ENCODE results near the gene PHLDB3.
A peak's percentile ranks its signal among the peaks of the same experiment; 100 is the strongest.
"Not testable (repeated sequence)": the region's sequence is repeated elsewhere in the genome, so short reads cannot be mapped to it uniquely, and the experiment has no call there.

PHLDB3 gene

DNA sequence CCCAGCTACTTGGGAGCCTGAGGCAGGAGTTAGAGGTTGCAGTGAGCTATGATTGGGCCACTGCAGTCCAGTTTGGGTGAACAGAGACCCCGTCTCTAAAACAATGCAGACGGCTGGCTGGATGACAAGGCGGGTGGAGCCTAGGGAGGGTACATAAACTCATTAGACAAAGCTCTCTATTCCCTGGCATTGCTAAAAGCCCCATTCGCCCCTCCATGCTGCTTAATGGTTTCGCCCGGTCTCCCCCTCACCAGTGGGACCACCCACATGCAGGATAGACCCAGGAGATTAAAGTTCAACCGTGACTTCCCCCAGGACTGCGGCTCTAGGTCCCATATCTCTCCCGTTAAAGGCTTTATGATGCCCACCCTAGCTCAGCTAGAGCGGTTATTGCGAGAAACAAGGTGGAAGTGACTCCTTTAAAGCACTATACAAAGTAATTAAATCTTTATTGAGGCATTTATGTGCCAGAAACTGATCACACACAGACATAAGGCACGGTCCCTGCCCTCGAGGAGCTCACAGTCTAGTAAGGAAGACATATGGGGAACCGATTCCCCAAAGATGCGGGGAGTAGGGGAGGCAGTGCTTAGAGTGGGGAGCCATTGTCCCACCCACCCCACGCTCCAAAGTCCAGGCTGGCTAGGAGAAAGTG lies 44.1 kb downstream of the PHLDB3 start:
- Mint-ChIP-seq H3K4me1 (peaks cover 38% of the 10 kb centered on the region), H3K27ac (peak overlapping the region; percentile 52), H3K36me3 (no peaks in the 10 kb centered on the region), H3K9me3 (no peaks in the 10 kb centered on the region), H3K4me3 (no peak overlapping the region), H3K27me3 (peaks cover 4% of the 10 kb centered on the region)
- no peak for ATAC-seq

DNA sequence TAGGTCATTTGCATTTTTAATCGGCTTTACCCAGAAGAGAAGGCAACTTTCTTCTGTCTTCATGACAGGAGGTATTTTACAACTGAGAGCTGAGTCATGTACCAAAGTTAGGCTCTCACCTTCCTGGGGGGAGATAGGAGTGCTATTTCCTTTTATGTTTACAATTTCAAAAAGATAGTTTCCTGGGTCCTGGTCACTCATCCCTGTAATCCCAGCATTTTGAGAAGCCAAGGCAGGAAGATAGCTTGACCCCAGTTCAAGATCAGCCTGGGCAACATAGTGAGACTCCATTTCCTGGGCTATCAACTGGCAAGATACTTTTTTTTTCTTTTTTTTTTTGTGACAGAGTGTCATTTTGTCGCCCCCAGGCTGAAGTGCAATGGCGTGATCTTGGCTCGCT lies 46.7 kb downstream of the PHLDB3 start:
- no peaks in the 10 kb centered on the region for H3K9me3 Mint-ChIP-seq
- no peak overlapping the region for H3K27ac Mint-ChIP-seq
- peaks cover 25% of the 10 kb centered on the region for H3K4me1 Mint-ChIP-seq
- H3K4me3 Mint-ChIP-seq, result no peak overlapping the region
- H3K27me3 Mint-ChIP-seq, result no peaks in the 10 kb centered on the region
- no peaks in the 10 kb centered on the region for H3K36me3 Mint-ChIP-seq
- ATAC-seq, result no peak

DNA sequence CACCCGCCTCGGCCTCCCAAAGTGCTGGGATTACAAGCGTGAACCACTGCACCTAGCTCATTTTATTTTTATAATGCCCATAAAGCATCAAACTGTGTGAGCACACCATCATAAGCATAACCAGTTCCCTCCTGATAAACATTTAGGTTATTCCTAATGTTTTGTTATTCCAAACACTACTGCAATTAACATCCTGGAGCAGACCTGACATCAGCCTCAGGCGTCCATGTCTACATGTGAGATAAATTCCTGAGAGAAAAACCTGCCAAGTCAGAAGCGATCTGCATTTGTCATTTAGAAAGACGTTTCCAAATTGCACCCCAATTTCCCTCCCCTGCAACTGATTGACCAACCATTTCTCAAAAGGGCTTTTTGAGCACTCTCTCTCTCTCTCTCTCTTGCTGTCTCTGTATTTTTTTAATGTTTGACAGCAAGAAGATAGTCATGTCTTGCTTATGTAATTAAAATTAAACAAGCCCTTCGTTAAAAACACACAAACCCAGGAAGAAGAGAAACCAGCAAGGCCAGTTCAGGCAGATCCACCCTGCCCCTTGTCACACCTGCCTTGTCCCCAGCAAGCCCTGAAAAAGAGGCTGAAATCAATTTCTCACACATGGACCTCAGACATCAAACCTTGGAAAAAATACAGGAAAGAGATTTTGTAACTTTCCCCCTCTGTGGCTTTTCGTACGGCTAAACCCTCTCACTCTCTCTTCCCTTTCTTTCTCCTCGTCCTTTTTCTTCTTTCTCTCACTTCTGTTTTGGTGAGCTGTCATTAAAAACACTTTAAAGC lies 49.0 kb downstream of the PHLDB3 start:
- H3K9me3 Mint-ChIP-seq, result peaks cover 4% of the 10 kb centered on the region
- peaks cover 9% of the 10 kb centered on the region for H3K4me1 Mint-ChIP-seq
- H3K36me3 Mint-ChIP-seq, result no peaks in the 10 kb centered on the region
- H3K4me3 Mint-ChIP-seq, result no peak overlapping the region
- ATAC-seq, result no peak
- H3K27me3 Mint-ChIP-seq, result no peaks in the 10 kb centered on the region
- H3K27ac Mint-ChIP-seq, result peak overlapping the region; percentile 74

DNA sequence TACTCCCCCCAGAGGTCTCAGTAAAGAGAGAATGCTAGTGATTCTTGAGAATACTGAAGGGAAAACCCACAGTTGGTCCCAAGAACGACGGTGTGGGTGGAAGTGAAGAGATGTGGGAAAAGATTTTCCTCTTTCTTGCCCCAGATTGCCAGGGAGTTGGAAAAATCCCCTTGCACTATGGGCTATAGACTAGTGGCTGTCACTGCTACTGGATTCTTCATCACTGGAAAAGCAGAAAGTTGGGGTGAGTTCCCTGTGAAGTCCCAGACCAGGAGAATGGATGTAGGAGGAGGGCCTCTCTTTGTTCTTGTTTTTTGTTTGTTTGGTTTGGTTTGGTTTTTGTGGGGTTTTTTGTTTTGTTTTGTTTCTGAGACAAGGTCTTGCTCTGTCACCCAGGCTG lies 50.5 kb downstream of the PHLDB3 start:
- H3K27ac Mint-ChIP-seq, result no peak overlapping the region
- peaks cover 4% of the 10 kb centered on the region for H3K9me3 Mint-ChIP-seq
- H3K4me1 Mint-ChIP-seq, result peaks cover 9% of the 10 kb centered on the region
- H3K4me3 Mint-ChIP-seq, result no peak overlapping the region
- H3K36me3 Mint-ChIP-seq, result no peaks in the 10 kb centered on the region
- H3K27me3 Mint-ChIP-seq, result no peaks in the 10 kb centered on the region
- no peak for ATAC-seq

DNA sequence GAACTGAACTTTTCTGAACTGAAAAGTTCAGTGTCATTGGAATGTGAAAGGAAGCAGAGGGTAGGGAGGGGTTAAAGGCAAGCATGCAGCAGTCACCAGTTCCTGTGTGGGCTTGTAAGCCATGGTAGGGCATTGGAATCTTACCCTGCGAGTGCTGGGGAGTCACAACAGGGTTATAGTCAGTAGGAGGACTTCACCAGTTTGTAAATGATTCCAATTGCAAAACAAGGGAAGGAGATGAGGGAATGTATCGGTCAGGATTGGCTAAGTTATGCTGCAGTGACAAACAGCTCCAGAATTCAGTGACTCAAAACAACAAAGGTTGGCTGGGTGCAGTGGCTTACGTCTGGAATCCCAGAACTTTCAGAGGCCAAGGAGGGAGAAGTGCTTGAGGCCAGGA lies 52.0 kb downstream of the PHLDB3 start:
- Mint-ChIP-seq H3K27me3 (no peaks in the 10 kb centered on the region), H3K9me3 (peaks cover 4% of the 10 kb centered on the region), H3K27ac (no peak overlapping the region), H3K36me3 (no peaks in the 10 kb centered on the region), H3K4me3 (no peak overlapping the region), H3K4me1 (peaks cover 9% of the 10 kb centered on the region)
- ATAC-seq, result no peak

DNA sequence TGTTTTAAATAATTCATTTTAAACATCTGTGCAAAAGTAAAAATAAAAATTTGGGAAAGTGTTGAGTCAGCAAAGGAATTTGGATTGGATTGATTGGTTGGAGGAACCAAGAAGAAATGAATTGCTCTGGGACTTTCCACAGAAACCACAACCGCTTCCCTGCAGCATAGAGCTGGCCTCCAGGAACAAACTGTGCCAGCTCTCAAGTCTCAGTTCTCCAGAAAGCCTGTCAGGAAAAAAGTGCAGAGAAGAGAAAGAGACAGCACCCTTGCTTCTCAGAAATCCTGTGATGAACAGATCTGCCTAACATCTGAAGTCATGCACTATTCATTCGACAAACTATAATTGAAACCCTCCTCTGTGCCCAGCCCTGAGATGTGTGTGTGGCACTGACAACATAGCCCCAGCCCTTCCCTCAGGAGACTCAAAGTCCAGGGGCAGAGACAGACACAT lies 54.0 kb downstream of the PHLDB3 start:
- Mint-ChIP-seq H3K27me3 (no peaks in the 10 kb centered on the region), H3K36me3 (no peaks in the 10 kb centered on the region), H3K4me3 (no peak overlapping the region), H3K9me3 (peaks cover 4% of the 10 kb centered on the region), H3K27ac (no peak overlapping the region), H3K4me1 (peaks cover 9% of the 10 kb centered on the region)
- no peak for ATAC-seq

DNA sequence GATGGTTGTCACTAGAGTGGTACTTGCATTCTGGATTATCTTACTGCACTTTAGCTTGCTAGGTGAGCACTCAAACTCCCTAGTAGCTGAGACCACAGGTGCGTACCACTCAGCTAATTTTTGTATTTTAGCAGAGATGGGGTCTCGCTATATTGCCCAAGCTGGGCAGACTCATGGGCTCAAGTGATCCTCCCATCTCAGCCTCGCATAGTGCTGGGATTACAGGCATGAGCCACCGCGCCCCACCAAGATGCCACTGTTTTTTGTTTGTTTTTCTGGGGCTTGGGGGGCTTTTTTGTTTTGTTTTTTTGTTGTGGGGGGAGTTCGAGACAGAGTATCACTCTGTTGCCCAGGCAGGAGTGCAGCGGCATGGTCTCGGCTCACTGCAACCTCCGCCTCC lies 56.9 kb downstream of the PHLDB3 start:
- Mint-ChIP-seq H3K9me3 (peaks cover 3% of the 10 kb centered on the region), H3K27ac (no peak overlapping the region), H3K4me1 (peaks cover 6% of the 10 kb centered on the region), H3K27me3 (no peaks in the 10 kb centered on the region), H3K4me3 (no peak overlapping the region), H3K36me3 (no peaks in the 10 kb centered on the region)
- ATAC-seq, result no peak

DNA sequence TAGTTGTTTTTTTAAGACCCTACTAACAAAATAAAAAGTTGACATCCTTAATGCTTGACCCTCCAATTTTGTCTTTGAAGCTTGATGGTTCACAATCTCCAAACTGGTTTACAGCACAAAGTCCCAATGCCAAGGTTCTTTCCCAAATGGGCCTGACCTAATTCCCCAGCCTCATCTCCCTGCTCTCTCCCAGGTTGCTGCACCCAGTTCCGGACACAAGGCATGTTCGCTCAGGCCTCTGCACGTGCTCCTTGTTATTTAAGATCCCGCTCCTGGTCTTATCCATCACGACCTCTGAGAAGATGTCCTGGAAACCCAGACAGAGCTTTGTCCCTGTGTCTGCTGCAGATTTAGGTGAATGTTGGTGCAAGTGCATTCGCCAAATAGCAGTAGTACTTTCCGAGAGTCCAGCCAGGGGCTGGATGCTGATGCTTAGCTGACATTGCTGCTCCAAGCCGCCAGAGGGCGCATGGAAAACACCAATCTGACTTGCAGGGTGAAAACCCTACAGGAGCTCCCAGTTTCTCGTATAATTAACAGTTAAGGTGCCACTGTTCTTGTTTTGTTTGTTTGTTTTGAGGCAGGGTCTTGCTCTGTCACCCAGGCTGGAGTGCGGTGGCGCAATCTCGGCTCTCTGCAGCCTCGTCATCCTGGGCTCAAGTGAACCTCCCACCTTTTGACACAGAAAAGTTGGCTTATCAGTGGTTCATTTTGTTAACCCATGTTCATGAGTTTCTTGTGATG lies 57.6 kb downstream of the PHLDB3 start:
- H3K27me3 Mint-ChIP-seq, result no peaks in the 10 kb centered on the region
- no peaks in the 10 kb centered on the region for H3K9me3 Mint-ChIP-seq
- H3K27ac Mint-ChIP-seq, result peak overlapping the region; percentile 5
- peak; percentile 72 for ATAC-seq
- H3K4me3 Mint-ChIP-seq, result no peak overlapping the region
- H3K36me3 Mint-ChIP-seq, result no peaks in the 10 kb centered on the region
- peaks cover 6% of the 10 kb centered on the region for H3K4me1 Mint-ChIP-seq

DNA sequence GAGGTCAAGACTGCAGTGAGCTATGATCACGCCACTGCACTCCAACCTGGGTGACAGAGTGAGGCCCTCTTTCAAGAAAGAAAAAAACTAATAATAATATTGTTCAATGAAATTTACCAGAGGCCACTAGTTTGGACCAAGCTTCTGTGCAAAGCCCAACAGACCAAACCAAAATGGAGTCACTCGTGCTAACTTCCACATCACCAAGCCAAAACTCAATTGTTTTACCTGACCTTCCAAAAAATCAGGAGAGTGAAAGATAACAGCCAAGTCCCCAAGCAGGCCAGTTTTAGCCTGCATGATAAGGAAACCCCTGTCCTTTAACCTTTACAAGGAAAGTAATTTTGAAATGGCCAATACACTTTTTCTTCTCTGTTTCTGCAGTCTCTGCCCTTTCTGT lies 59.1 kb downstream of the PHLDB3 start:
- H3K4me1 Mint-ChIP-seq, result peaks cover 10% of the 10 kb centered on the region
- H3K27ac Mint-ChIP-seq, result no peak overlapping the region
- no peaks in the 10 kb centered on the region for H3K27me3 Mint-ChIP-seq

DNA sequence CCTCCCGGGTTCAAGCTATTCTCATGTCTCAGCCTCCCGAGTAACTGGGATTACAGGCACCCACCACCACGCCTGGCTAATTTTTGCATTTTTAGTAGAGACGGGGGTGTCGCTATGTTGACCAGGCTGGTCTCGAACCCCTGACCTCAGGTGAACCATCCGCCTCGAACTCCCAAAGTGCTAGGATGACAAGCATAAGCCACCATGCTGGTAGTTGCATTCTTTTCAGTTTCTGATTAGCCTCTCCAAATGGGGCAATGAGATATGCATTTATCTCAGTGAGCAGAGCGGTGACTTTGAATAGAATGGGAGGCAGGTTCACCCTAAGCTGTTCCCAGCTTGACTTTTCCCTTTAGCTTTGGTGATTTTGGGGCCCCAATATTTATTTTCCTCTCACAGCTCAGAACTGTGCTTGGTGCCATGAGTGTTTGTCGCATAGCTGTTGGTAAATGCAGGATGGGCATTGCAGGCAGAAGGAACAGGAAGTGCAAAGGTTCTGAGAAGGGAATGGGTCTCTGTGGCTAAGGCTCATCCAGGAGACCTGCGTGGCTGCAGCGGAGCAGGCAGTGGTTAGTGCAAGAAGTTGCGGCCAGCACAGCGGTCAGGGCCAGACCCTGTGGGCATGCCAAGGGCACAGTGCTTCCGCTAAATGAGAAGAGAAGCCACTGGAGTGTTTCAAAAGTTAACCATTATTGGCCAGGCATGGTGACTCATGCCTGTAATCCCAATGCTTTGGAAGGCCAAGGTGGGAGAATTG lies 59.8 kb downstream of the PHLDB3 start:
- Mint-ChIP-seq H3K9me3 (no peaks in the 10 kb centered on the region), H3K4me3 (no peak overlapping the region), H3K27ac (no peak overlapping the region), H3K36me3 (no peaks in the 10 kb centered on the region), H3K27me3 (no peaks in the 10 kb centered on the region), H3K4me1 (peaks cover 11% of the 10 kb centered on the region)
- ATAC-seq, result no peak

More for the DNA sequence above, 59.1 kb downstream of the PHLDB3 start:
- Mint-ChIP-seq H3K9me3 (no peaks in the 10 kb centered on the region), H3K4me3 (no peak overlapping the region), H3K36me3 (no peaks in the 10 kb centered on the region)
- no peak for ATAC-seq

DNA sequence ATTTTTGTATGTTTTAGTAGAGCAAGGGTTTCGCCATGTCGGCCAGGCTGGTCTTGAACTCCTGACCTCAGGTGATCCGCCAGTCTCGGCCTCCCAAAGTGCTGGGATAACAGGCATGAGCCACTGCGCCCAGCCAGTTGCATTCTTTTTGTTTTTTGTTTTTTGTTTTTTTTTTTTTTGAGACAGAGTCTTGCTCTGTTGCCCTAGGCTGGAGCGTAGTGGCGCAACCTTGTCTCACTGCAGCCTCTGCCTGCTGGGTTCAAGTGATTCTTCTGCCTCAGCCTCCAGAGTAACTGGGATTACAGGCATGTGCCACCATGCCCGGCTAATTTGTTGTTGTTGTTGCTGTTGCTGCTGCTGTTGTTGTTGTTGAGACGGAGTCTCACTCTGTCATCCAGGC lies 60.5 kb downstream of the PHLDB3 start:
- ATAC-seq, H3K4me3 Mint-ChIP-seq, H3K9me3 Mint-ChIP-seq, H3K27me3 Mint-ChIP-seq, H3K27ac Mint-ChIP-seq, H3K36me3 Mint-ChIP-seq: not testable (repeated sequence)
- H3K4me1 Mint-ChIP-seq, result peaks cover 15% of the 10 kb centered on the region

DNA sequence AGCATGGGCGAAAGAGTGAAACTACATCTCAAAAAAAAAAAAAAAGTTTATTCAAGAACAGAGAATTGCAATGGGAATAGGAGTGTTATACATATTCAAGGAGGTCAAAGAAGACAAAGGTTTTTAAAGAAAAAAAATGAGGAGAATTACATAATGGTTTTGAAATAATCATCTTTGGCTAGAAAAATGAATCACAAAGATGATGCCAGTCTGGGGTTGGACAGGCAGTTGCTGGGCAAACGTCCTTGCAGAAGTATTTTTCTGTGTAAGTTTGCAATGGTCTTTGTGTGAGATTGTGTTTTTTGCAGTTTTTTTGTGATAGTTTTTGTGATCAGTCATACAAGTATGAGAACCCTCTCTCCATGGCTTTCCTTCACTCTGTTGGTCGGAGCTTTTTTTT lies 62.8 kb downstream of the PHLDB3 start:
- H3K27ac Mint-ChIP-seq, result no peak overlapping the region
- H3K36me3 Mint-ChIP-seq, result no peaks in the 10 kb centered on the region
- ATAC-seq, result no peak
- no peaks in the 10 kb centered on the region for H3K27me3 Mint-ChIP-seq
- H3K4me3 Mint-ChIP-seq, result no peak overlapping the region
- peaks cover 29% of the 10 kb centered on the region for H3K4me1 Mint-ChIP-seq
- no peaks in the 10 kb centered on the region for H3K9me3 Mint-ChIP-seq

DNA sequence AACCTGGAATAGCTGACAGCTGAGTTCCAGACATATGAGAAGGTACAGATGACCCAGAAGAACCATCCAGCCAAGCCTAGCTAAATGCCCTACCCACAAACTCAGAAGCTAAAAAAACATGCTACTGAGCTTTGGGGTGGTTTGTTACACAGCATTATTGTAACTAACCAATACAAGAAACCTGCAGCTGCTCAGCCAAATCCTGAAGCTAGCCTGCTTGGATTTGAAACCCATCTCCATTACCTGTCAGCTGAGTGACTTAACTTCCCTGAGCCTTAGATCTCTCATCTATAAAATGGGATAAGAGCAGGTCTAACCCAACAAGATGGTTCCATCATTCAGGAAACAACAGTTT lies 64.9 kb downstream of the PHLDB3 start:
- no peaks in the 10 kb centered on the region for H3K27me3 Mint-ChIP-seq
- peak overlapping the region; percentile 49 for H3K27ac Mint-ChIP-seq
- H3K36me3 Mint-ChIP-seq, result no peaks in the 10 kb centered on the region
- no peak for ATAC-seq
- no peak overlapping the region for H3K4me3 Mint-ChIP-seq
- peaks cover 34% of the 10 kb centered on the region for H3K4me1 Mint-ChIP-seq
- peaks cover 2% of the 10 kb centered on the region for H3K9me3 Mint-ChIP-seq

DNA sequence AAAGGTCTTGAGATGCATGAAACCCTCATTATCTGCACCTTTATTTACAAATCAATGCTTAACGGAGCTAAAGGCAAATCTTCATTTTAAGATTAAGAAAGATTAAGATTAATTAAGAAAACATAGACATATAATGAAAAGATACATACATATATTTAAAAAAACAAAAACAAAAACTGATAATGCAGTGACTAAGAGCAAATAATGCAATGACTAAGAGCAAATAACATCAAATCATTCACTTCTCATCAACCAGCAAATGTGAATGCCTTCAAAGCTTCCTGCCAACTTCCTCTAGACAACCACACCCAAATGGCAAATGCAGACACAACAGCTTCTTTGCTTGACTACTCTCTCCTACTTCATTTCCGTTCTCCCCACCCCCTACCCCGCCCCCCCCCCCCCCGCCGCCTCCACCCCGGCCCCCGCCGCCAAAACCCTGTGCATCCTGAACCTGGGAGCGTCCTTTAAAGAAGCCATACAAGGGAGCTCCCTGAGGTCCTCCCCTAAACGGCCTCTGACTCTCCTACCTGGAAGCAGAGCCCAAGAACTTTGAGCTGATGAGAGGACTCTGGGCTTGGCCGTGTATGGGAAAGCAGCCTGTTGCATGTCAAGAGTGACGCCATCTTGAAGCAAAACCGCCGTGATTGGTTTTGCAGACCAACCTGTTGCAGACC lies 65.4 kb downstream of the PHLDB3 start:
- peak; percentile 58 for ATAC-seq

More for the DNA sequence above, 65.4 kb downstream of the PHLDB3 start:
- peak overlapping the region; percentile 49 for H3K27ac Mint-ChIP-seq
- H3K4me3 Mint-ChIP-seq, result no peak overlapping the region
- peaks cover 2% of the 10 kb centered on the region for H3K9me3 Mint-ChIP-seq
- H3K36me3 Mint-ChIP-seq, result no peaks in the 10 kb centered on the region
- no peaks in the 10 kb centered on the region for H3K27me3 Mint-ChIP-seq
- H3K4me1 Mint-ChIP-seq, result peaks cover 34% of the 10 kb centered on the region

All from stimulated activated memory B cell treated with anti-CD40 and anti-IgM and Interleukin-4, amounts not matched to agents 10 μg/mL and 1 μg/mL and 100 μg/mL, for 72 hours (primary cell).